Ammon's horn (tissue), 1 donor: ENCODE measurements around the gene C22orf31.
A peak's percentile ranks its signal among the peaks of the same experiment; 100 is the strongest.

Experiments
- DNase-seq: peaks from one replicate; pipeline ENCODE4 v3.0.0-alpha.2; 2016; ENCODE audit warnings: low spot score

Gene C22orf31

DNA sequence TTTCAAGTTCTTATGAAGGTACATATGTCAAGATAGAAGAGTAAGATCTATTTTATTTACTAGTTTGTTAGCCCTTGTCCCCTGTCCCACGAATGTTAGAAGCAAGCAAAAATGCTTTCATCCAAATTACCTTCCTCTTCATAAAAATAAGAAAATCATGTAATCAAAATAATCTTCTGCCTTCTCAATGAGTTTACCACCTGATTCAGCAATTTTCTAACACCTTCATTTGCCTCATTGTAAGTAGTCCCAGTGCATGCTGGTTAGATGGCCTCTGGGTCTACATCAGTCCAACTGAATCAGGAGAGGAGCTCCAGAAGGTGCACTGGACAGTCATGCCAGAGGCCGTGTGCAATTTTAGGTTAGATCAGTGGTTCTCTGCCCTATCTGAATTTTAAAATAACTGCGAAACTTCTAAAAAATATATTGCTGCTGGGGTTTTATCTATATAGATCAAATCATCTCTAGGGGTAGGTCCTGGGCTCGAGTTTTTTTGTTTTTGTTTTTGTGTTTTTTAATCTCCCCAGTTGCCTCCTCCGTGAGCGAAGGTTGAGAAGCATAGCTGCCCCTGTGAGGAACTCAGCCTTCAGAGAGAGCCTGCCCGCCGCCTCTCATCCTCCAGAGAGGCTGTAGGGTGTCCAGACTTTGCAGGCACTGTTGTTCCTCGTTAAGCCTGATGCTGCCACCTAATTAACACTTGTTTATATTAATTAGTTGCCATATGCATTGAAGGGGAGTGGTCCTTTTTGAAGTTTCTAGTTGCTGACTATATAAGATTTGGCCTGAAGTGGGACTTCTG, 32.2 kb downstream of the C22orf31 start:
- DNase-seq: no peak

DNA sequence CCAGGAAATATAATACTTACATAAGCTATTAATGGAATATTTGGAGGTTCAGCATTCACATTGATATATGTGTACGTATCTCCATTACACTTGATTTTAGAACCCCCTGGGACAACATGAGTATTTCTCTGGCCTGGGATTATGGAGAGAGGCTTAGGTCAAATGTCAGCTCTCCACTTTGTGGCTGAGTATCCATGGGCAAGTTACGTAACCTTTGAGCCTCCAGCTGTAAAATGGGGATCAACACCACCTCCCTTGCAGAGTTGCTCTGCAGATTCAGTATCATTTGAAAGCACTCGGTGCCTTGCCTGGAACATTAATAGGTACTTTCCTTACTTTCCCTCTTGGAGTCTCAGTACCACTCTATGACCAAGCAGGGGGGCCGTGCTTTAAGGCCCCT, 33.2 kb downstream of the C22orf31 start:
- DNase-seq: no peak

DNA sequence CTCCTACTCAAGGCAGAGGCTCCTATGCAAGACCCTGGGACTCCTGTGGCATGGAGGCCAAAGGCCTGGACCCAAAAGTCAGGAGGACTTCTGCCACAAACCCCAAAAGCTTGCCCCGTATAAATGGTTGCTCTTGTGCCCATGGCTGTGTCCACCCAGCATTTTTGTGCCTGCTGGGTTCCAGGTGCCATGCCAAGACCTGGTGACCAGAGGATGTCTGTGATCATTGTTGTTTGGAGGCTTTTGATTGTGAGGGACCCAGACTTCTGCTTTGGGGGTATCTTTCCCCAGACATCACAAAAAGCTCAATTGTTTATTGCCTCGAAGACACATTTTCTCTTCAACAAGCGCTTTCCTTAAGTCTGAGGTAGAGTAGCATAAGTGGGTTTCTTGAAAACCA, 35.1 kb downstream of the C22orf31 start:
- DNase-seq: no peak

DNA sequence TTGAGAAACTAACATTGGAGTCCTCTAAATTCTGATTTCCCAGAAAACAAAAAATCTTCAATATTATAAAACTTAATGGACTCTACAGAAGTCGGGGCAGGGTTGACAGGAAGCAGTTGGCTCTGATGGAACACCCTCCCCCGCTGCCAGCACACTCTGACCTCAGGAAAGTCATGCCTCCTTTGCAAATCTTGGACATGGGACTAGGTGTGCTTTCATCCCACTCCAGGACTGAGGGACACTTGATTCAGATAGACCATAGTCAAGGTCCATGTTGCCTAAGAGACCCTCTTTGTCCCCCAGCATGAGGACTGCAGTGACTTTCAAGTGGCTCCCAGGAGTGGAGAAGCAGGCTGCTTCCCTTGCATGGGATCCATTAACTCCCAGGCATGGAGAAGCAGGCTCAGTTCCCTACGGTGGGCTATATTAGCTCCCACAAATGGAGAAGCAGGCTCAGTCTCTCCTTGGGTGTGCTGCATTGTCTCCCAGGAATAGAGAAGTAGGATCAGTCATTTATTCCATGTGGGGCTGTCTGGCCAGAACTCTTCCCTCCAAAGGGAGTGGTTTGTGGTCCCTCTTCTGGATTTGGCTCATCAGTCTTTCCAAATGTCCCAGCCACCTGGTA, 38.3 kb downstream of the C22orf31 start:
- no peak for DNase-seq

DNA sequence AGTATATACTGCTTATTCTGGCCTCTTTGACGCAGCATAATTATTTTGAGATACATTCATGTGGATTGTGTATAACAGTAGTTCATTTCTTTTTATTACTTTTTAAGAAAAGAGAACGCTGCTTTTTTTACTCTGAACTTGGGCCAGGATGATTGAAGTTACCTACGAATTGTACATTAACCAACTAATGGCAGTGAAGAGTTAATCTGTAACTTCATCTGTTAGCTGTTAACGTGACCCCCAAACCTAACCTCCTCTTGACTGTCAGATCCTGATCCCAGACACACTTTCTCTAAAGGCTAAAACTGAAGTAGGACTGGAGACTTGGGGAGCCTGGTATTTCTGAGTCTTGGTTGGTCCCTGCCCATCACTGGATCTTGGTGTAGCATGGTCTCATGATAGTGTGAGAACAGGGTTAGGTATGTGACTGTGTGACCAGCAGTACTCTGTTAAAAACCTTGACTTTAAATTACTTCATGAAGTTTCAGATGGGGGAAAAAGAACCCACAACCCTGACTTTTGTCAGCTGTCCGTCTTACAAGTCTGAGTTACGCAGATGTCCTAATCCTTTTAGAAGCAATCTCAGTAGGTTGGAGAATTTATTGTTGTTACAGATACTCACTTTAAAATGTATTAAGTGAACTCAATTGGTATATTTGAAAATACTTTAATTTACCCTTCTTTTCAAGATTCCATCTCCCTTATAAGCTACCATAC, 39.4 kb downstream of the C22orf31 start:
- no peak for DNase-seq

DNA sequence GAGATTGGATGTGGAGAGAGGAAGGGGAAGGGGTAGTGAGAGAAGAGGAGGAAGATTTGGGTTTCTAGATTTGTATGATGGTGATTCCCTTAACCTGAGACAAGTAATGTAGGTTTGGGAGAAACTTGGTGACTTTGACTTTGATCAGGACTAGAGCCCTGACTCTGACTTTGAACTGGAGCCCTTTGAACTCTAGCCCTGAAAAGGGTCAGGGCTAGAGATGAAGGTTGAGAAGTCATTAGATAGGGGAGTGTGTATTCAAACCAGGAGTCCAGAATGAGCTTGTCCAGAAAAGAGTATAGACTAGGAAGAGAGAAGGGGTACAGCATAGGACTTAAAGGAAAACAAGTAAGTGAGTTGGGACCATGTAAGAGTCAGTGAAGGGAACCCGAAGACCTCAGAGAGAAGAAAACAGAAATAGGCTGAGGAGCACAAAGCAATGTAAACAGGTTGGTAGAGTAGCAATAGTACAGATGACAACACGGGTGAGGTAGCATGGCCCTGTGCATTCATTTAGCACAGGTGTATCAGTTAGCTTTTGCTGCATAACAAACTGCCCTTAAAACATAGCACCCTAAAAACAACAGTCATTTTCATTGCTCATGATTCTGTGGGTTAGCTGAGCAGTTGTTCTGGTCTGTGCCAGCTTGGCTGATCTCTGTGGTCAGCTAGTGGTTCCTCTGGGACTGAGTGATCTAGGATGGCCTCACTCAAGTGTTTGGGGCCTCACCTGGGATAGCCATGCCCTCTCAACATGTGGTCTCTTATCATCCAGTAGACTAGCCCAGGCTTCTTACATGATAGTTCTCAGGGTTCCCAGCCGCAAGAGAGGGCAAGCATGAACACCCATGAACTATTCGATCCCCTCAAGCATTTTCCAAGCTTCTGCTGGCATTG, 43.1 kb downstream of the C22orf31 start:
- DNase-seq: no peak

DNA sequence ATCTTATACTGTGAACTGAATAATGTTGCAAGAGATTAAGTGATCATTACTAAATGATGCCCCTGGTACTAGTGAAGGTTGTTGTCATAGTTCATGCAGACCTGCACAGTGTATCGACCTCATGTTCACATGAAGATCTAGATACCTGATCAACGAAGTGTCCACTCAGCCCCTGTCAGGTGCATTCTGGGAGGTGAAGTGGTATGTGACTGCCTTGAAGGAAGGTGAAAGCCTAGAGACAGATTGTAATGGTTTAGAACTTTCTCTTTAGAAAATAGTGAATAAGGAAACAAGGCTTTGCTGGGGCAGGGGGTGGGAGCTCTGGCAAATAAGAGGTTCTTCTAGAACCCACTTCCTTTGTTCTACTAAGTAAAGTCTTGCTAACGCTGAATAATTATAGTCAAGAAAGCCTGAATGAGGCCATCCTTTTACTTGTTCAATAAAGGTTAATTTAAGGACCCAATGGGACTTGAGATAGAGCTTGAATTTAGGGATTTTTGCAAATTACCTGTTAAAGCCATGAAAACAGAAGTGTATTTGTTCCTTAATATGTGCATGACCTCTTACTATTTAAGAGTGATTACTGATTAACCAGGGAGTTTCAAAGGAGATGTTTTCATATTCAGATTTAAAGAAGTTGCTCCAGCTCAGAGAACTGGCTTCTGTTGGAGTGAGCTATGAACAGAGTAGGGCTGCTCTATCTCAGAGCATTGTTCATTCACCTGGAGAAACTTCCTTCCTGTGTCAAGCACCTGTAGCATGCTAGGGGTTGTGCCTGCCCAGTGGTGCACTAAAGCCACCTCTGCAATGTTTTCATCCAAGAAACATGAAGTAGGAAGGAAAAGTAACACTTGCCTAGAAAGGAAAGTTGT, 45.3 kb downstream of the C22orf31 start:
- DNase-seq: no peak

DNA sequence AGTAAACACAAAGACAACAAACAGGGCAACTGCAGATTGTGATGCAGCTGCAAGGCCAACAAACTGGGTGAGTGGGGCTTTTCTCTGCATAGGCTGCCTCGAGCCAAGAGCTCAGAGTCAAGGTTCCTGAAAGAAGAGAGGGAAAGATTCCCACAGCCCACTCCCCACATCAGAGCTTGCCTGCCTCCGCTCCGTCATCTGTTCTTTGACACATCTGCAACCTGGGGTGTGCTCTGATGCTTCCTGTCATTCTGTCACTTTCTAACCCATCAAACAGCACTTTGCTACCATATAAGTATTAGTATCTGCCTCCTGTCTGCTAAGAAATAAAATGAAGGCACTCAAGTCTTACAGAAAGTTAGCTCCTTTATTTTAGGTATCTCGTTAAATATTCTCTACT, 46.9 kb downstream of the C22orf31 start:
- DNase-seq: no peak

DNA sequence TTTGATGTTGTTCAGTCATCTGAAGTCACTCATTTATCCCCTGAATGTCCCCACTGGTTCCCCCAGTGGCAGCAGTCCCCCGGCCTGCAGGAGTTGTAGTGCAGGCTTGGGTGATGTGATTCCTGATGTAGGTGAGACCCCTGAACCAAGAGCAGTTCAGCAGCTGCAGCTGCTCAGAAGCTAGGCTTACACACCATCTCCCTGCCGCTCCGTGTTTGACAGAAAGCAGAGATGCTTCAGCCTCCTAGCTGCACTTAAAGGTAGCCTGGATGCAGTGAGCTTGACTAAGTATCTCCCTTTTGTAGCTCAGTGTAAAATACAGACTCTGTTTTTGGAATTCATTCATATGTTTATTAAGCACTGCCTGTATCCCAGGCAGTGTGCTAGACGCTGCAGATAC, 47.3 kb downstream of the C22orf31 start:
- DNase-seq: no peak

DNA sequence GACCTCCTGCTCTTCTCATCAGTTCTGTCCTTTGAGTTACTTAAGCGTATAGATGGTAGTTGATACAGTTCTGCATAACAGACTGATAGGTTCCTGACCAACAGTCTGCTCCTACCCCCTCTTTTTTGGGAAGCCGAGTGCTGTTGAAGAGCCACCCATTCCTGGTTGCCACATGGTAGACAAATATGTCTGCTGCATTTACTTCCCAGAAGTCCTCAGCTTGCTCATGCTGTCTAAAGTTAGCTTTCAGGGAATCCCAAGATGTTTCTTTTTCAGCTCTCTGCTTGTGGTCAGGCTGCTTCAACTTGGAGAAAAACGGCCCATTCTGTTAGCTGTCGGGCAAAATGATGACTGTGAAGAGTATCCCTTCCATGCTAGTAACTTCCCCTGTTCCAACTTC, 48.7 kb downstream of the C22orf31 start:
- no peak for DNase-seq

DNA sequence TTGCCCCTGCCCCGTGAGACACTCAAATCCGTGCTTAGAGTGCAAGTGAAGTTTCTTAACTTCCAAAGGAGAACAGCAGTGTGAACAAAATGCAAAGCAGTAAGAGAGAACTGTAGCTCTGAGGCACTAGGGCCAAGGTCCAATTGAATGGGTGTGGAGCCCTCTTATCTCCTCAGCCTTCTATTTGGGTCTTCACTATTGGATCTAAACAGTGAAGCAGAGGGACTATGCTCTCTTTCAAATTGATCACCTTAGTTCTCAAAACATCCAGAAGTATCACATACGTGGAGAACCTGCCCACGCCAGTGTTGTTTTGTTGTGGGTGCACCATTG, 49.6 kb downstream of the C22orf31 start:
- no peak for DNase-seq

DNA sequence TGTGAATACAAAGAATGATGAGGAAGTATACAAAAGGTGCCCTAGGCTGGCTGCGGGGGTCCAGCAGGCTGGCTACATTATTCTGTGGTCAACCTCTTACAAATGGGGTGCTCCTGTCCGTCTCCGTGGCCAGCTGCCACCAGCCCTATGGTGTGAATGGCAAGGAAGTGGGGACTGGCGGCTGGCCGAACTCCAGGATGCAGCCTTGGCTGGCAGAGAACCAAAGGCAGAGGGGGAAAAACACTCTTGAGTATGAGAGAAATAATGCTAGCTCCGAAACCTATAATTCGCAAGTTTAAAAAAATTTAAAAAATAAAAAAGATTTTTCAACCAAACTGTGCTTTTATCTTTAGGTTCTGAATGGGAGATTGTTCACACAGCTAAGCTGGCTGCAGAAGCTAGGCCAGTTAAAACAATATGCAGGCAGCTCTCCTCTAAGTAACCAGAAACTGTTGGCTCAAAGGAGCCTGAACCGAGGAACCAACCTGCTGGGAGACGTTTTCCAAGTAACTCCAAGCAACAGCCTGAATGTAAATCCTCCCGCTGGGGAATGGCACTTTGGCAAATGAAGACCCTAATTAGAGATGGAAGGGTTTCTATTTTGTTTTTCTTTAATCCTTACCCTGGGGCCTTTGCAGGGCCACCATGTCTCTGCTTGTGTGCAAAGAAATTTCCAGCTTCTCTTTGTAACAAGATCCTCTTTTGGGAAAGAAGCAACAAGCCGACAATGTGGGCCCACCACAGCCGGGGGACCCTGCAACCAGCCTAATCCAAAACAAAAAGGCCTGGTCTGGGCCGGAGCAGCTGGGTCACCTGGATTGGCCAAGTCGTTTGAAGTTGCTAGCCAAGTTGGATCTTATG, 50.2 kb downstream of the C22orf31 start:
- peak; percentile 72 for DNase-seq

DNA sequence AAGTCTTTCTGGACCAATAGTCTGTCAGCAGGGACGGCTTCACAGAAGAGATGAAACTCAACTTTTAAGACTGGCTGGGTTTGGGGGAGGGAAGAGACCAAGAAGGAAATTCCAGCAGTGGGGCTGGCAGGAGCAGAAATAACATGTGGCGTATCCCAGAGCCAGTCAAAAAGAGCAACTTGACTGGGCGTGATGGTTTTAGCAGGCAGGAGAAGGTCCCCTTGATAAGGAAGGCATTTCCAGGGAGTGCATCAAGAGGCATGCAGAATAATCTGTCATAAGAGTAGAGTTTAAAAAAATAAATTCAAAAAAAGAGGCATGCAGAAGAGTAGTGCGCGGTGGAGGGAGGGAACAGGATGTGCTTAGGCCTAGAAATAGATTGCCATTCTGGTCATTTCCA, 52.5 kb downstream of the C22orf31 start:
- no peak for DNase-seq
